ENCODE measurements around the gene BCL2L12.

BCL2L12 gene

GRCh38 chr19:49642492-49643035, 23.2 kb upstream of the BCL2L12 start:
- DNase-seq: peak; percentile 55

GRCh38 chr19:49643466-49643865, 22.3 kb upstream of the BCL2L12 start:
- peak; percentile 51 for DNase-seq

- no peak for DNase-seq
These were observed 20.1 kb upstream of the BCL2L12 start for GRCh38 chr19:49645592-49645991.

GRCh38 chr19:49645995-49646394, 19.7 kb upstream of the BCL2L12 start:
- DNase-seq: no peak

- no peak for DNase-seq
These were observed 19.1 kb upstream of the BCL2L12 start for GRCh38 chr19:49646586-49646985.

- no peak for DNase-seq
These were observed 14.5 kb upstream of the BCL2L12 start for GRCh38 chr19:49651029-49651819.

- no peak for DNase-seq
These were observed 13.7 kb upstream of the BCL2L12 start for GRCh38 chr19:49651820-49652550.

GRCh38 chr19:49652551-49653465, 12.9 kb upstream of the BCL2L12 start:
- no peak for DNase-seq

GRCh38 chr19:49653466-49653806, 12.3 kb upstream of the BCL2L12 start:
- no peak for DNase-seq

GRCh38 chr19:49654581-49654980, 11.2 kb upstream of the BCL2L12 start:
- DNase-seq: no peak

GRCh38 chr19:49655570-49656455, 9.9 kb upstream of the BCL2L12 start:
- no peak for DNase-seq

- DNase-seq: no peak
These were observed 9.2 kb upstream of the BCL2L12 start for GRCh38 chr19:49656456-49657109.

GRCh38 chr19:49657493-49658138, 8.1 kb upstream of the BCL2L12 start:
- no peak for DNase-seq

GRCh38 chr19:49658139-49658517, 7.6 kb upstream of the BCL2L12 start:
- no peak for DNase-seq

- DNase-seq: no peak
These were observed 6.9 kb upstream of the BCL2L12 start for GRCh38 chr19:49658566-49659442.

- DNase-seq: no peak
These were observed 5.3 kb upstream of the BCL2L12 start for GRCh38 chr19:49660338-49660961.

- DNase-seq: no peak
These were observed 3.7 kb upstream of the BCL2L12 start for GRCh38 chr19:49662011-49662410.

- no peak for DNase-seq
These were observed 2.5 kb upstream of the BCL2L12 start for GRCh38 chr19:49663224-49663623.
